Measurements from ENCODE around the gene ACAP1.

DNA sequence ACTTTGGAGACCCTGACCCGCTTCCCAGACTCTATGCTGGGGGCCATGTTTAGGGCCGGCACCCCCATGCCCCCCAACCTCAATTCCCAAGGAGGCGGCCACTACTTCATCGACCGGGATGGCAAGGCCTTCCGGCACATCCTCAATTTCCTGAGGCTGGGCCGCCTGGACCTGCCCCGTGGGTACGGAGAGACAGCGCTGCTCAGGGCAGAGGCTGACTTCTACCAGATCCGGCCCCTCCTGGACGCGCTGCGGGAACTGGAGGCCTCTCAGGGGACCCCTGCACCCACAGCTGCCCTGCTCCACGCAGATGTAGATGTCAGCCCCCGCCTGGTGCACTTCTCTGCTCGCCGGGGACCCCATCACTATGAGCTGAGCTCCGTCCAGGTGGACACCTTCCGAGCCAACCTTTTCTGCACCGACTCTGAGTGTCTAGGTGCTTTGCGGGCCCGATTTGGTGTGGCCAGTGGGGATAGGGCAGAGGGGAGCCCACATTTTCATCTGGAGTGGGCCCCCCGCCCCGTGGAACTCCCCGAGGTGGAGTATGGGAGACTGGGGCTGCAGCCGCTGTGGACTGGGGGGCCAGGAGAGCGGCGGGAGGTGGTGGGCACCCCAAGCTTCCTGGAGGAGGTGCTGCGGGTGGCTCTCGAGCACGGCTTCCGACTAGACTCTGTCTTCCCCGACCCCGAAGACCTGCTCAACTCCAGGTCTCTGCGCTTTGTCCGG lies 16.7 kb downstream of the ACAP1 start:
- TF ChIP-seq RAD21 (IDR thresholded peaks at IDR 0.05; ENCODE audit: low read depth) (no peak), POLR2A (IDR thresholded peaks at IDR 0.05; ENCODE audit: borderline replicate concordance, extremely low read depth, insufficient read depth, insufficient read length) (no peak)
- TF ChIP-seq, protein P1, sequence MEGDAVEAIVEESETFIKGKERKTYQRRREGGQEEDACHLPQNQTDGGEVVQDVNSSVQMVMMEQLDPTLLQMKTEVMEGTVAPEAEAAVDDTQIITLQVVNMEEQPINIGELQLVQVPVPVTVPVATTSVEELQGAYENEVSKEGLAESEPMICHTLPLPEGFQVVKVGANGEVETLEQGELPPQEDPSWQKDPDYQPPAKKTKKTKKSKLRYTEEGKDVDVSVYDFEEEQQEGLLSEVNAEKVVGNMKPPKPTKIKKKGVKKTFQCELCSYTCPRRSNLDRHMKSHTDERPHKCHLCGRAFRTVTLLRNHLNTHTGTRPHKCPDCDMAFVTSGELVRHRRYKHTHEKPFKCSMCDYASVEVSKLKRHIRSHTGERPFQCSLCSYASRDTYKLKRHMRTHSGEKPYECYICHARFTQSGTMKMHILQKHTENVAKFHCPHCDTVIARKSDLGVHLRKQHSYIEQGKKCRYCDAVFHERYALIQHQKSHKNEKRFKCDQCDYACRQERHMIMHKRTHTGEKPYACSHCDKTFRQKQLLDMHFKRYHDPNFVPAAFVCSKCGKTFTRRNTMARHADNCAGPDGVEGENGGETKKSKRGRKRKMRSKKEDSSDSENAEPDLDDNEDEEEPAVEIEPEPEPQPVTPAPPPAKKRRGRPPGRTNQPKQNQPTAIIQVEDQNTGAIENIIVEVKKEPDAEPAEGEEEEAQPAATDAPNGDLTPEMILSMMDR (IDR thresholded peaks at IDR 0.05 in 2 of 3, conservative IDR thresholded peaks at IDR 0.05 in 1 of 3; ENCODE audit: borderline replicate concordance in 1 of 3, insufficient read depth in 1 of 3, low read depth in 2 of 3, low read length in 2 of 3): no peak
- TF ChIP-seq, protein P2, sequence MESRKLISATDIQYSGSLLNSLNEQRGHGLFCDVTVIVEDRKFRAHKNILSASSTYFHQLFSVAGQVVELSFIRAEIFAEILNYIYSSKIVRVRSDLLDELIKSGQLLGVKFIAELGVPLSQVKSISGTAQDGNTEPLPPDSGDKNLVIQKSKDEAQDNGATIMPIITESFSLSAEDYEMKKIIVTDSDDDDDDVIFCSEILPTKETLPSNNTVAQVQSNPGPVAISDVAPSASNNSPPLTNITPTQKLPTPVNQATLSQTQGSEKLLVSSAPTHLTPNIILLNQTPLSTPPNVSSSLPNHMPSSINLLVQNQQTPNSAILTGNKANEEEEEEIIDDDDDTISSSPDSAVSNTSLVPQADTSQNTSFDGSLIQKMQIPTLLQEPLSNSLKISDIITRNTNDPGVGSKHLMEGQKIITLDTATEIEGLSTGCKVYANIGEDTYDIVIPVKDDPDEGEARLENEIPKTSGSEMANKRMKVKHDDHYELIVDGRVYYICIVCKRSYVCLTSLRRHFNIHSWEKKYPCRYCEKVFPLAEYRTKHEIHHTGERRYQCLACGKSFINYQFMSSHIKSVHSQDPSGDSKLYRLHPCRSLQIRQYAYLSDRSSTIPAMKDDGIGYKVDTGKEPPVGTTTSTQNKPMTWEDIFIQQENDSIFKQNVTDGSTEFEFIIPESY (IDR thresholded peaks at IDR 0.05; ENCODE audit: extremely low read depth, insufficient replicate concordance, low read length): no peak

Measured in HCT116 (cell line).